ENCODE results near the gene STK32B. TPM values are rescaled to one million over a fixed set of nuclear protein-coding genes. Genes with fewer than 3 reads are reported as not detected.
"Not testable (repeated sequence)": the region's sequence is repeated elsewhere in the genome, so short reads cannot be mapped to it uniquely, and the experiment has no call there.

Gene STK32B
- total RNA-seq, 1 donor from 2014 or later = not detected

GRCh38 chr4:5066101-5066500, 14.8 kb downstream of the STK32B start:
- intact Hi-C loops (cut with micrococcal nuclease) = no loop called here
- Mint-ChIP-seq H3K4me1 (no peaks in the 10 kb centered on the region), H3K27me3 (peaks cover 2% of the 10 kb centered on the region), H3K4me3 (no peak overlapping the region), H3K36me3 (ENCODE audit: low read depth) (no peaks in the 10 kb centered on the region), H3K27ac (no peak overlapping the region), H3K9me3 (no peaks in the 10 kb centered on the region)
- no peak for DNase-seq

- peak; percentile 28 for DNase-seq
- H3K27me3 Mint-ChIP-seq; H3K4me3 Mint-ChIP-seq; H3K36me3 Mint-ChIP-seq (ENCODE audit: low read depth); intact Hi-C loops (cut with micrococcal nuclease); H3K27ac Mint-ChIP-seq; H3K9me3 Mint-ChIP-seq; H3K4me1 Mint-ChIP-seq: not testable (repeated sequence)
These were observed 15.7 kb downstream of the STK32B start for GRCh38 chr4:5066968-5067367.

- intact Hi-C loops (cut with micrococcal nuclease) = no loop called here
- Mint-ChIP-seq H3K27ac (no peak overlapping the region), H3K9me3 (no peaks in the 10 kb centered on the region), H3K4me3 (no peak overlapping the region), H3K27me3 (no peaks in the 10 kb centered on the region), H3K36me3 (ENCODE audit: low read depth) (no peaks in the 10 kb centered on the region), H3K4me1 (no peaks in the 10 kb centered on the region)
- DNase-seq = peak; percentile 8
These were observed 16.6 kb downstream of the STK32B start for GRCh38 chr4:5067908-5068307.

- no peak overlapping the region for H3K4me3 Mint-ChIP-seq
- no peaks in the 10 kb centered on the region for H3K4me1 Mint-ChIP-seq
- H3K9me3 Mint-ChIP-seq = no peaks in the 10 kb centered on the region
- H3K27me3 Mint-ChIP-seq = no peaks in the 10 kb centered on the region
- no peak for DNase-seq
- intact Hi-C loops (cut with micrococcal nuclease) = no loop called here
- no peak overlapping the region for H3K27ac Mint-ChIP-seq
- no peaks in the 10 kb centered on the region for H3K36me3 Mint-ChIP-seq (ENCODE audit: low read depth)
These were observed 18.6 kb downstream of the STK32B start for GRCh38 chr4:5069901-5070300.

GRCh38 chr4:5072948-5073347, 21.7 kb downstream of the STK32B start:
- H3K4me3 Mint-ChIP-seq = no peak overlapping the region
- H3K36me3 Mint-ChIP-seq (ENCODE audit: low read depth) = no peaks in the 10 kb centered on the region
- H3K27ac Mint-ChIP-seq = no peak overlapping the region
- intact Hi-C loops (cut with micrococcal nuclease) = no loop called here
- H3K27me3 Mint-ChIP-seq = no peaks in the 10 kb centered on the region
- H3K9me3 Mint-ChIP-seq = peaks cover 2% of the 10 kb centered on the region
- DNase-seq = no peak
- no peaks in the 10 kb centered on the region for H3K4me1 Mint-ChIP-seq

- H3K27me3 Mint-ChIP-seq = no peaks in the 10 kb centered on the region
- intact Hi-C loops (cut with micrococcal nuclease) = no loop called here
- H3K9me3 Mint-ChIP-seq = peaks cover 10% of the 10 kb centered on the region
- no peak overlapping the region for H3K27ac Mint-ChIP-seq
- DNase-seq = peak; percentile 13
- H3K4me1 Mint-ChIP-seq = no peaks in the 10 kb centered on the region
- no peak overlapping the region for H3K4me3 Mint-ChIP-seq
- no peaks in the 10 kb centered on the region for H3K36me3 Mint-ChIP-seq (ENCODE audit: low read depth)
These were observed 26.7 kb downstream of the STK32B start for GRCh38 chr4:5078009-5078408.

- intact Hi-C loops (cut with micrococcal nuclease) = no loop called here
- H3K27ac Mint-ChIP-seq = no peak overlapping the region
- DNase-seq = peak; percentile 34
- H3K27me3 Mint-ChIP-seq = no peaks in the 10 kb centered on the region
- H3K36me3 Mint-ChIP-seq (ENCODE audit: low read depth) = no peaks in the 10 kb centered on the region
- no peak overlapping the region for H3K4me3 Mint-ChIP-seq
- no peaks in the 10 kb centered on the region for H3K4me1 Mint-ChIP-seq
- H3K9me3 Mint-ChIP-seq = peaks cover 13% of the 10 kb centered on the region
These were observed 28.3 kb downstream of the STK32B start for GRCh38 chr4:5079581-5079980.

GRCh38 chr4:5081441-5081999, 30.2 kb downstream of the STK32B start:
- DNase-seq = no peak
- intact Hi-C loops (cut with micrococcal nuclease) = no loop called here
- no peaks in the 10 kb centered on the region for H3K36me3 Mint-ChIP-seq (ENCODE audit: low read depth)
- no peak overlapping the region for H3K4me3 Mint-ChIP-seq
- H3K9me3 Mint-ChIP-seq = peaks cover 21% of the 10 kb centered on the region
- H3K27me3 Mint-ChIP-seq = no peaks in the 10 kb centered on the region
- no peak overlapping the region for H3K27ac Mint-ChIP-seq
- no peaks in the 10 kb centered on the region for H3K4me1 Mint-ChIP-seq

- Mint-ChIP-seq H3K9me3 (peaks cover 21% of the 10 kb centered on the region), H3K27me3 (no peaks in the 10 kb centered on the region), H3K4me3 (no peak overlapping the region), H3K36me3 (ENCODE audit: low read depth) (no peaks in the 10 kb centered on the region), H3K27ac (no peak overlapping the region), H3K4me1 (no peaks in the 10 kb centered on the region)
- DNase-seq = no peak
- intact Hi-C loops (cut with micrococcal nuclease) = no loop called here
These were observed 31.1 kb downstream of the STK32B start for GRCh38 chr4:5082376-5082775.

GRCh38 chr4:5084911-5085475, 33.7 kb downstream of the STK32B start:
- H3K27ac Mint-ChIP-seq = no peak overlapping the region
- H3K27me3 Mint-ChIP-seq = no peaks in the 10 kb centered on the region
- no peak overlapping the region for H3K4me3 Mint-ChIP-seq
- H3K9me3 Mint-ChIP-seq = peaks cover 14% of the 10 kb centered on the region
- H3K36me3 Mint-ChIP-seq (ENCODE audit: low read depth) = no peaks in the 10 kb centered on the region
- intact Hi-C loops (cut with micrococcal nuclease) = no loop called here
- H3K4me1 Mint-ChIP-seq = no peaks in the 10 kb centered on the region
- DNase-seq = no peak

GRCh38 chr4:5086535-5086934, 35.3 kb downstream of the STK32B start:
- Mint-ChIP-seq H3K36me3 (ENCODE audit: low read depth) (no peaks in the 10 kb centered on the region), H3K27ac (no peak overlapping the region), H3K4me3 (no peak overlapping the region), H3K4me1 (no peaks in the 10 kb centered on the region), H3K9me3 (peaks cover 11% of the 10 kb centered on the region), H3K27me3 (no peaks in the 10 kb centered on the region)
- DNase-seq = no peak
- intact Hi-C loops (cut with micrococcal nuclease) = no loop called here

GRCh38 chr4:5096261-5096660, 45.0 kb downstream of the STK32B start:
- no peak overlapping the region for H3K4me3 Mint-ChIP-seq
- no peaks in the 10 kb centered on the region for H3K27me3 Mint-ChIP-seq
- H3K9me3 Mint-ChIP-seq = peaks cover 14% of the 10 kb centered on the region
- intact Hi-C loops (cut with micrococcal nuclease) = no loop called here
- H3K36me3 Mint-ChIP-seq (ENCODE audit: low read depth) = no peaks in the 10 kb centered on the region
- H3K4me1 Mint-ChIP-seq = no peaks in the 10 kb centered on the region
- no peak overlapping the region for H3K27ac Mint-ChIP-seq
- DNase-seq = no peak

GRCh38 chr4:5098176-5098575, 46.9 kb downstream of the STK32B start:
- no peaks in the 10 kb centered on the region for H3K27me3 Mint-ChIP-seq
- H3K36me3 Mint-ChIP-seq (ENCODE audit: low read depth) = no peaks in the 10 kb centered on the region
- H3K9me3 Mint-ChIP-seq = peaks cover 9% of the 10 kb centered on the region
- H3K4me3 Mint-ChIP-seq = no peak overlapping the region
- intact Hi-C loops (cut with micrococcal nuclease) = no loop called here
- H3K27ac Mint-ChIP-seq = no peak overlapping the region
- DNase-seq = no peak
- H3K4me1 Mint-ChIP-seq = no peaks in the 10 kb centered on the region

GRCh38 chr4:5100336-5100735, 49.1 kb downstream of the STK32B start:
- no peaks in the 10 kb centered on the region for H3K36me3 Mint-ChIP-seq (ENCODE audit: low read depth)
- H3K4me3 Mint-ChIP-seq = no peak overlapping the region
- H3K27me3 Mint-ChIP-seq = no peaks in the 10 kb centered on the region
- intact Hi-C loops (cut with micrococcal nuclease) = no loop called here
- no peak for DNase-seq
- no peak overlapping the region for H3K27ac Mint-ChIP-seq
- H3K4me1 Mint-ChIP-seq = no peaks in the 10 kb centered on the region
- peaks cover 9% of the 10 kb centered on the region for H3K9me3 Mint-ChIP-seq

GRCh38 chr4:5100986-5101385, 49.7 kb downstream of the STK32B start:
- Mint-ChIP-seq H3K4me3 (no peak overlapping the region), H3K9me3 (peaks cover 9% of the 10 kb centered on the region), H3K27me3 (no peaks in the 10 kb centered on the region), H3K36me3 (ENCODE audit: low read depth) (no peaks in the 10 kb centered on the region), H3K4me1 (no peaks in the 10 kb centered on the region), H3K27ac (no peak overlapping the region)
- no peak for DNase-seq
- intact Hi-C loops (cut with micrococcal nuclease) = no loop called here

All from activated CD4-positive, alpha-beta T cell treated with anti-CD3 and anti-CD28 coated beads, Interleukin-2, amount 10 ng/mL, durations not matched to agents 24 days and 14 days (primary cell).